ENCODE measurements around the gene SYNDIG1.

The SYNDIG1 gene

DNA sequence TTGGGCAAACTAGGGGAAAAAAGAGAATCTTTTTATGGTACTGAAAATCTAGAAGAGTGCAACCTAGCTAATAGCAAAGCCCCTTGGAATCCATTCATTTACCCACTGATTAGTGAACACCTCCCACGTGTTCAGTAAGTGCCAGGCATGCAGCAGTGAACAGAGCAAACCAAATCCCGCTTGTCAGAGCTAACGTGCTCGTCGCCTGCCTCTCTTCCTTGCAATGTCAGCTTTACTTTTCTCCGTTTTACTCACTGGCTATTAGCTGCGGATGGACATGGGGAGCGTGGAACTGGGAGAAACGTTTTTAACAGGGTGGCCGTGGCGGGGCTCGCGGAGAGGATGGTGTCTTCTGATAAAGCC, 120.4 kb downstream of the SYNDIG1 start:
- H3K4me3 ChIP-seq (ENCODE audit: low read depth, low read length), result no peak overlapping the region
- DNase-seq (ENCODE audit: low read depth), result no peak
- in situ Hi-C loops (cut with HindIII; ENCODE audit: low sequenced_read_pairs), result no loop called here
- TF ChIP-seq, protein P1, sequence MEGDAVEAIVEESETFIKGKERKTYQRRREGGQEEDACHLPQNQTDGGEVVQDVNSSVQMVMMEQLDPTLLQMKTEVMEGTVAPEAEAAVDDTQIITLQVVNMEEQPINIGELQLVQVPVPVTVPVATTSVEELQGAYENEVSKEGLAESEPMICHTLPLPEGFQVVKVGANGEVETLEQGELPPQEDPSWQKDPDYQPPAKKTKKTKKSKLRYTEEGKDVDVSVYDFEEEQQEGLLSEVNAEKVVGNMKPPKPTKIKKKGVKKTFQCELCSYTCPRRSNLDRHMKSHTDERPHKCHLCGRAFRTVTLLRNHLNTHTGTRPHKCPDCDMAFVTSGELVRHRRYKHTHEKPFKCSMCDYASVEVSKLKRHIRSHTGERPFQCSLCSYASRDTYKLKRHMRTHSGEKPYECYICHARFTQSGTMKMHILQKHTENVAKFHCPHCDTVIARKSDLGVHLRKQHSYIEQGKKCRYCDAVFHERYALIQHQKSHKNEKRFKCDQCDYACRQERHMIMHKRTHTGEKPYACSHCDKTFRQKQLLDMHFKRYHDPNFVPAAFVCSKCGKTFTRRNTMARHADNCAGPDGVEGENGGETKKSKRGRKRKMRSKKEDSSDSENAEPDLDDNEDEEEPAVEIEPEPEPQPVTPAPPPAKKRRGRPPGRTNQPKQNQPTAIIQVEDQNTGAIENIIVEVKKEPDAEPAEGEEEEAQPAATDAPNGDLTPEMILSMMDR (IDR thresholded peaks at IDR 0.05; ENCODE audit: low read depth, low read length, missing control alignments), result no peak

DNA sequence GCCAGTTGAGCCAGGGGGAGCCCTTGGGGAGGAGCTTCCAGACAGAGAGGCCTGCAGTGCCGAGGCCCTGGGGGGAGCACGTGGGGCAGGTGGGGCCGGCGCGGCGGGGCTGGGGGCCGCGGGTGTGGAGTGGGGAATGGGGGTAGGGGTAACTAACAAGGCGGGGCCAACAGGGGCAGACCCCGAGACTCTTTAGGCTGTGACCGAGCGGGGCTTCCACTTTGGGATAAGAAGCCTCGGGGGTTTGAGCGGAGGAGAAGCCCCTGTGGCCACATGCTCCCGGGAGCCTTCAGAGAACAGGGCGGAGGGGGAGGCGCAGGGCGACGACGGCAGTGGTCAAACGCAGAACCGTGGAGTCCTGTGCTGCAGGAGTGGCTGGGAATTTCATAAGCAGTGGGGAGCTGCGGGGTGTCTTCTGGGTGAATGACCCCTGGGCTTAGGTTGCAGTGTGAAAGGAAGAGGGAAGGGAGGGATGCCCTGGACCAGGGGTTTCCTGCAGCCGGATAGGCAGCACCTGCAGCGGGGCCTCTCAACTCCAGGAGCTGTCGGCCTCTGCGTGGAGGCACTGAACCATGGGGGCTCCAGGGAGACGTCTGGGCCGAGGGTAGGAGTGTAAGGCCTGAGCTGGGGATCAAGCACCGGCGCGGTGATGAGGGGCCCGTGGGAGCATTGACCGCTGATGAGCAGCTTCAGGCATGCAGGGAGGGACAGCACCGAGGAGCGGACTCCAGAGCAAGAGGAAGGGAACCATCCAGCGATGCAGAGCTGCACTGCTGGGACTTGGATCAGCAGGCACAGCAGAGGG, 121.0 kb downstream of the SYNDIG1 start:
- TF ChIP-seq, protein P1 (IDR thresholded peaks at IDR 0.05; ENCODE audit: low read depth, low read length, missing control alignments), result no peak
- in situ Hi-C loops (cut with HindIII; ENCODE audit: low sequenced_read_pairs), result no loop called here
- H3K4me3 ChIP-seq (ENCODE audit: low read depth, low read length), result no peak overlapping the region
- DNase-seq (ENCODE audit: low read depth), result no peak

DNA sequence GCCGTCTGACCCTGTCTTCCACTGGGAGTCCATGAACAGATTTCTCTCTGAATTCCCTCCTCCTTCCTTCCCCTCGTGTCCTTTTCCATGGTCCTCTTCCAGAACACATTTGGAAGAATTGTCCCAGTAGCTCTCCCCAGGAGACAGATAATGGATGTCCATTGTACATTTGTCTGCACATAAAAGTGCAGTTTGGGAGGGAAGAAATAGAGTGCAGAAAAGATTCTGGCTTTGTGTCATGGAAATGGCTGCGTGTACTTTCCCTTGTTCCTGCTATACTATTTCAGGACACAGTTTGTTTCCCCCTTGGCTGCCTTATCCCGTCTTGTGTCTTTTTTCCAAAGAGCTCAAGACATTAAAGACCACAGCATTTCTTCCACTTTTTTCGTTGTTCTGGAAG, 127.6 kb downstream of the SYNDIG1 start:
- in situ Hi-C loops (cut with HindIII; ENCODE audit: low sequenced_read_pairs), result no loop called here
- TF ChIP-seq, protein P1 (IDR thresholded peaks at IDR 0.05; ENCODE audit: low read depth, low read length, missing control alignments), result no peak
- H3K4me3 ChIP-seq (ENCODE audit: low read depth, low read length), result no peak overlapping the region
- no peak for DNase-seq (ENCODE audit: low read depth)

DNA sequence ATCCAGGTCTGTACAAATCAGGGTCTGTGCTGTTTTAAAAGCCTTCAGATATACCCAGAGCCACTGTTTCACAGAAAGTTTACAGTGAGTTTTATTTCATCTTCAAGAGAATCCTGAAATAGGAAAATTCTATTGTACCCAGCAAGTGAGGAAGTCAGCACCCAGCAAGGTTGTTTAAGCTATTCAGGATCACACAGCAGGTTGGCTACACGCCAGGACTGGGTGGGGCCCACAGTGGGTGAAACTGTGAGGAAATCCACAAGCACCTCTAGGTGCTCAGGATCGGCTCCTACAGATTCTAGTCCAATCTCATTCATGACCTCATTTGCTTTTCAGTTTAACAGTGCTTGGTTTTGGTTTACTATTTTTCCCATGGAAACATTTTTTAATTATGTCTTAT, 128.9 kb downstream of the SYNDIG1 start:
- DNase-seq (ENCODE audit: low read depth), result no peak
- TF ChIP-seq, protein P1 (IDR thresholded peaks at IDR 0.05; ENCODE audit: low read depth, low read length, missing control alignments), result no peak

DNA sequence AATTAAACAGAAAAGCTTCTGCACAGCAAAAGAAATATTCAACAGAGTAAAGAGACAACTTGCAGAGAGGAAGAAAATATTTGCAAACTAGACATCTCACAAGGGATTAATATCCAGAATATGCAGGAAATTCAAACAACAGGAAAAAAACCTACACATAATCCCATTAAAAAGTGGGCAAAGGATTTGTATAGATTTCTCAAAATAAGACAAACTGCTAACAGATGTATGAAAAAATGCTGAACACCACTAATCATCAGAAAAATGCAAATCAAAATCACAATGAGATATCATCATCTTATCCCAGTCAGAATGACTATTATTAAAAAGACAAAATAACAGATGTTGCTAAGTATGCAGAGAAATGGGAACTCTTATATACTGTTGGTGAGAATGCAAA, 129.6 kb downstream of the SYNDIG1 start:
- in situ Hi-C loops (cut with HindIII; ENCODE audit: low sequenced_read_pairs), result no loop called here

More for the DNA sequence above, 128.9 kb downstream of the SYNDIG1 start:
- H3K4me3 ChIP-seq (ENCODE audit: low read depth, low read length), result no peak overlapping the region
- in situ Hi-C loops (cut with HindIII; ENCODE audit: low sequenced_read_pairs), result no loop called here

DNA sequence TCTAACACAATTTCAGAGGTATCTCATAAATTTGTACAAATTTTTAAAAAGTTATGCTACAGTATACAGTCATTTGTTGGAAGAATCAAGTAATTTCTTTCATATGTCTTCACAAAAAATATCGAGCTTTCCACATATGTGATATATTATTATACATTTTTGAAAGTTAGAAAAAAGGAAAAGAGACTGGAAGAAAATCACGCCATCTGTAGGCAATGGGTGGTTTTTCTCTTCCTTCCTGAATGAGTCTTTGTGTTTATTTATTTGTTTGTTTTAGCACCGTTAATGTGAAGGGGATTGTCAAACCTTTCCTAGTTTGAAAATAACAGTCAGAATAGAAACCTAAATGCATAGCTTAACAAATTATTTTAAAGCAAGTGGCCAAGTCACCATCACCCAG, 130.6 kb downstream of the SYNDIG1 start:
- TF ChIP-seq, protein P1 (IDR thresholded peaks at IDR 0.05; ENCODE audit: low read depth, low read length, missing control alignments), result no peak
- in situ Hi-C loops (cut with HindIII; ENCODE audit: low sequenced_read_pairs), result no loop called here

More for the DNA sequence above, 129.6 kb downstream of the SYNDIG1 start:
- H3K4me3 ChIP-seq (ENCODE audit: low read depth, low read length), result no peak overlapping the region
- no peak for DNase-seq (ENCODE audit: low read depth)
- TF ChIP-seq, protein P1 (IDR thresholded peaks at IDR 0.05; ENCODE audit: low read depth, low read length, missing control alignments), result no peak

More for the DNA sequence above, 130.6 kb downstream of the SYNDIG1 start:
- no peak for DNase-seq (ENCODE audit: low read depth)
- H3K4me3 ChIP-seq (ENCODE audit: low read depth, low read length), result no peak overlapping the region

All from astrocyte of the cerebellum (primary cell).